Fibroblast of lung (primary cell): Measurements from ENCODE around the gene CYP26B1. TPM values are rescaled to one million over a fixed set of nuclear protein-coding genes. Genes with fewer than 3 reads are reported as not detected.

ENCODE experiments used
- DNase-seq, 2 donors: peaks; one replicate each; pipeline versions ENCODE4 v3.0.0 to v3.0.0-alpha.2; 2010; ENCODE audit warnings: low read depth in 2 of 2
- H2AFZ ChIP-seq: 2 replicates; pipeline ENCODE4 v1.5.1; 2012; ENCODE audit warnings: low read length, control low read depth, inconsistent platforms
- H3K27ac ChIP-seq: 2 replicates; pipeline ENCODE4 v1.5.1; 2011; ENCODE audit warnings: low read length, control low read depth; ENCODE audit not compliant: insufficient read depth
- H3K27me3 ChIP-seq: 2 replicates; pipeline ENCODE4 v1.5.1; 2011; ENCODE audit warnings: mild to moderate bottlenecking, low read length; ENCODE audit not compliant: control insufficient read depth, insufficient read depth
- H3K36me3 ChIP-seq: 2 replicates; pipeline ENCODE4 v1.5.1; 2011; ENCODE audit warnings: low read length; ENCODE audit not compliant: control insufficient read depth, insufficient read depth
- H3K4me1 ChIP-seq: 2 replicates; pipeline ENCODE4 v1.5.1; 2011; ENCODE audit warnings: low read length; ENCODE audit not compliant: control insufficient read depth, insufficient read depth; ENCODE audit errors: extremely low read depth
- H3K4me2 ChIP-seq: 2 replicates; pipeline ENCODE4 v1.5.1; 2011; ENCODE audit warnings: low read length, control low read depth; ENCODE audit not compliant: insufficient read depth; ENCODE audit errors: extremely low read depth
- H3K4me3 ChIP-seq, 4 experiments: fragments of 200-600 bp in 1 of 4; sonication (generic) in 1 of 4; replicated peaks in 1 of 4; 2 replicates each; pipeline ENCODE4 v1.5.1; 2011 to 2016; ENCODE audit warnings: low read length in 4 of 4, low read depth in 3 of 4, mild to moderate bottlenecking in 3 of 4, control low read depth in 2 of 4, inconsistent platforms in 1 of 4, mixed read lengths in 1 of 4; ENCODE audit not compliant: insufficient read depth in 1 of 4; ENCODE audit errors: control extremely low read depth in 1 of 4
- H3K79me2 ChIP-seq: 2 replicates; pipeline ENCODE4 v1.5.1; 2012; ENCODE audit warnings: mild to moderate bottlenecking, low read length, inconsistent platforms; ENCODE audit not compliant: control insufficient read depth, insufficient read depth
- H3K9ac ChIP-seq: 2 replicates; pipeline ENCODE4 v1.5.1; 2011; ENCODE audit warnings: mild to moderate bottlenecking, low read length, control low read depth; ENCODE audit not compliant: insufficient read depth
- H3K9me3 ChIP-seq: 2 replicates; pipeline ENCODE4 v1.5.1; 2012; ENCODE audit warnings: low read depth, low read length; ENCODE audit not compliant: control insufficient read depth, insufficient read depth
- H4K20me1 ChIP-seq: 2 replicates; pipeline ENCODE4 v1.5.1; 2011; ENCODE audit warnings: low read length; ENCODE audit not compliant: control insufficient read depth, insufficient read depth; ENCODE audit errors: extremely low read depth
- CTCF ChIP-seq, 2 donors: IDR thresholded peaks in 1 of 2; conservative IDR thresholded peaks in 1 of 2; 1 replicate in 1 of 2; 2 replicates in 1 of 2; pipeline ENCODE4 v1.5.1; 2011 to 2012; ENCODE audit warnings: low read length in 2 of 2, control low read depth in 1 of 2, inconsistent platforms in 1 of 2, low read depth in 1 of 2, mild to moderate bottlenecking in 1 of 2
- EZH2 ChIP-seq: IDR thresholded peaks from 2 replicates; pipeline ENCODE4 v1.5.1; 2012; ENCODE audit warnings: low read length, control low read depth, mild to moderate bottlenecking; ENCODE audit errors: missing control alignments
- polyA plus RNA-seq, 2 donors: library from polyadenylated mRNA; depleted of rRNA in 1 of 2; stranded (reverse) in 1 of 2; unstranded in 1 of 2; fragments of >200 nt; gene quantifications; 2 replicates each; pipeline ENCODE4 v1.2.1, GENCODE V29; 2011 to 2012; ENCODE audit warnings: missing spikeins in 1 of 2
- total RNA-seq: library from RNA; depleted of rRNA; stranded (reverse); fragments of >200 nt; gene quantifications from 2 replicates; pipeline ENCODE4 v1.2.1, GENCODE V29; 2014

The CYP26B1 gene
- total and polyA plus RNA-seq, 2 donors (not counting 1 experiment from before 2014, with no cell fraction given) = 0.09 to 0.17 TPM

GRCh38 chr2:72138921-72139381, 8.7 kb downstream of the CYP26B1 start:
- Histone ChIP-seq H4K20me1 (peaks cover 2% of the 10 kb centered on the region), H3K4me3 (no peak overlapping the region), H3K79me2 (no peaks in the 10 kb centered on the region), H3K9ac (no peak overlapping the region), H3K4me2 (no peak overlapping the region), H3K36me3 (no peaks in the 10 kb centered on the region), H3K9me3 (no peaks in the 10 kb centered on the region), H3K27ac (no peak overlapping the region), H3K4me1 (peaks cover 2% of the 10 kb centered on the region), H3K27me3 (peaks cover 14% of the 10 kb centered on the region), H2AFZ (no peak overlapping the region)
- TF ChIP-seq EZH2 (no peak), CTCF (conservative IDR thresholded peaks at IDR 0.05 in 1 of 2, IDR thresholded peaks at IDR 0.05 in 1 of 2; ENCODE audit: low read depth in 1 of 2, low read length in 2 of 2) (no peak)
- peak in 1 of 2 donors; percentile 54 for DNase-seq

GRCh38 chr2:72138011-72138881, 9.4 kb downstream of the CYP26B1 start:
- no peak for DNase-seq
- Histone ChIP-seq H3K36me3 (no peaks in the 10 kb centered on the region), H3K4me1 (peaks cover under 1% of the 10 kb centered on the region), H3K27me3 (peaks cover 11% of the 10 kb centered on the region), H3K27ac (no peak overlapping the region), H3K79me2 (no peaks in the 10 kb centered on the region), H3K9ac (no peak overlapping the region), H3K9me3 (no peaks in the 10 kb centered on the region), H4K20me1 (peaks cover 2% of the 10 kb centered on the region), H3K4me3 (no peak overlapping the region), H2AFZ (no peak overlapping the region), H3K4me2 (no peak overlapping the region)
- TF ChIP-seq EZH2 (no peak), CTCF (conservative IDR thresholded peaks at IDR 0.05 in 1 of 2, IDR thresholded peaks at IDR 0.05 in 1 of 2; ENCODE audit: low read depth in 1 of 2, low read length in 2 of 2) (no peak)

- Histone ChIP-seq H3K4me2 (no peak overlapping the region), H4K20me1 (peaks cover 2% of the 10 kb centered on the region), H3K27ac (no peak overlapping the region), H3K4me3 (no peak overlapping the region), H3K4me1 (no peaks in the 10 kb centered on the region), H3K9ac (no peak overlapping the region), H3K27me3 (peaks cover 6% of the 10 kb centered on the region), H2AFZ (no peak overlapping the region), H3K79me2 (no peaks in the 10 kb centered on the region), H3K36me3 (no peaks in the 10 kb centered on the region), H3K9me3 (no peaks in the 10 kb centered on the region)
- peak in 1 of 2 donors; percentile 23 for DNase-seq
- TF ChIP-seq CTCF (conservative IDR thresholded peaks at IDR 0.05 in 1 of 2, IDR thresholded peaks at IDR 0.05 in 1 of 2; ENCODE audit: low read depth in 1 of 2, low read length in 2 of 2) = peak; percentile 93 to 94
- TF ChIP-seq EZH2 = no peak
These were observed 10.1 kb downstream of the CYP26B1 start for GRCh38 chr2:72137498-72138010.
